DLD1 (cell line): ENCODE data around the gene BMP7.

Experiments used
- in situ Hi-C: cut with HindIII; loops from 2 replicates; pipeline ENCODE4 v1.10.0; 2017; ENCODE audit warnings: low sequenced_read_pairs

Gene BMP7

DNA sequence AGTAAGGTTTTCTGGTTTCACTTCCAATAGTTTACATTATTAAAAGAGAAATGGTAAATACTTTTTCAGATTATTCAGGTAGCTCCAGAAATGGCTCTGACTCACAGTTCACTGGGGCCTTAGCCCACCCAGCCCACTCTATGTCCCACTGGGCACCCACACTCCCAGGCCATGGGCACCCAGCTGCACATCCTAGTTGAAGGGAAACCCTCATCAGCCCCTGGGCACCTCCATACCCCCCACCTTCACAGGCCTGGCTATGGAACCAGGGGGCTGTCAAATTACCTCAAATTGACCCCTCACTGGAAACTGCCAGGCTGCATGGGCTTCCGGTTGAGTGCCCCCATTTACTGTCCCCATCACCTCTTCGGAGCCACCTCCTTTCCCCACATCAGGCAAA lies 51.5 kb downstream of the BMP7 start:
- in situ Hi-C loops, result no loop called here

DNA sequence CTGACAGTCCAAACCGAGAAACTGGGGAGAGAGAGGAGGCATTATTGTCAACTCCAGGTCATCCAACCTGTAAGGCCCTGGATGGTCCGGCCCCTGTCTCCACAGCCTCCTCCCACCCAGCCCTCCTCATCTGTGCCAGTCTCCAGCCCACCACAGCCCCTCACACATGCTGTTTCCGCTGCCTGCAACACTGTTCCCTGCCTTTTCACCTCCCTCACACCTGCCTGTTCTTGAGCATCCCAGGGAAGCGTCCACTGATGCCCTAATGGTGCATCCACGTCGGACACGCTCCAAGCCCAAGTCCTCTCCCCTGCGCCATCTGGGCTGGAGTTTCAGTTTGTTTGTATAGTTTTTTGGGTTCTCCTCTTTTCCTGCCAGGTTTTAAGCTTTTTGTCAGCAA lies 52.0 kb downstream of the BMP7 start:
- in situ Hi-C loops, result no loop called here

DNA sequence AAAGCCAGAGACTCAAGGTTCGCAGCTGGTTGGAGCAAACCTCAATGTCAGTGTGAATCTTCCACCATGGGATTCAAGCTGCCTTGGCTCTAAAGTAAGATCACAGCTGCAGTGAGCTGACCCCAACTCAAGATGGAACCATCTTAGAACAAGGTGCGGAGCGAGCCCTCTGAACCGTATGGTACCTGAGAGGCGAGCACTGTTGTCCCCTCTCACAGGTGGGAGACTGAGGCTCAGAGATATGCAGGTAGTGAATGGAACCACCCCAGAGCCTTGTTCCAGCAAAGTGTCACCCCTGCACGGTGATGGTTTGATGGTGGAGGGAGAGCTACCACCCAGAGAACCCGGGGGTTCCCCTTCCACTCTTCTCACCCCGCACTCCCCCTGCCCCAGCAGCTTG lies 52.5 kb downstream of the BMP7 start:
- in situ Hi-C loops, result no loop called here

DNA sequence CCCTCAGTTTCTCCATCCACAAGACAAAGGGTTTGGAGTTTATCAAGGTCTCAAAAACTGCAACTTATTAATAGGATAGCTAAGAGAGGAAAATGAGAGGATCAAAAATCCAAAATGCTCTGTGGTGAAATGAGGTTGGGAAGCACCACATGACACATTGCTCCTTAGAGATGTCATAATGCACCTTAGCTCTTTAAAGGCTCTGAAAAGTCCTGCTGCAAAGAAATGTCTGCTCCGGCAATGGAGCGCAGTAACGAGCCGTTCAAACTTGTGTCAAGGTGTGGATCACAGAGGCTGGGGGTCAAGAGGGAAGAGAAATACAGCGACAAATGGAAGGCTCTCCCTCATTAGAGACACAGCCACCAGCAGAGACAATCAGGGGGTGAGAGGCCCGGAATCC lies 53.1 kb downstream of the BMP7 start:
- in situ Hi-C loops, result no loop called here

DNA sequence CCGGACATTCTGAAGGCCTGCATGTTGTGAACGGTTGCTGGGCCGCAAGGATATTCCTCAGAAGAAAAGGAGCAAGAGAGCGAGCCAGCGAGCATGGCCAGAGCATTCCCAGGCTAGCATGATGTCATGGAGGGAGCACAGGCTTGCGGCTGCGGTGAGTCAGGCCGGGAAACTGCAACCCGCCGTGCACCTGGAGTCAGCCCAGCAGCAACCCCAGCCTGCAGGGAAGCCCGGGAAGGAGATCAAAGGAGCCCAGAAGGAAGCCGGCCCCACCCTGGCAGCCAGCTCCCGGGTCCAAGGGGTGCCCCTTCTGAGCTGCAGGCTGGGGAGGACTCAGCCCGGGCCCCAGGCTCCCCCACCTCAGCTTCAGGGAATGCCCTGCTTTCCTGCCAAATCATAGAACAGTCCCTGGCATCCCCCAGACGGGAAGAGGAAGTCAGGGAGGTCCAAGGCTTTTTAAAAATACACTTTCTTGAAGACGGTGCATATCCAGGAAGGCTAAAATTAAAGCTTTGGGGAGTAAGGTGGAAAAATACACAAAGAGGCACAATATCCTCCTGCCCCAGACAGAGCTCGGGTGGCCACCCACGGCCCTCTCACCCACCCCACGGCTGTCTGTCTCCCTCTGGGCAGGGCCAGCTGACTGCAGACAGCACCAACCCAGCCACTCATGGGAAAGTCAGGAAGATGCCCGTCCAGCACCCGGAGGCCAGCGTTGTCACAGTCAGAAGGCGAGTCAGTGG lies 53.7 kb downstream of the BMP7 start:
- in situ Hi-C loops, result no loop called here

DNA sequence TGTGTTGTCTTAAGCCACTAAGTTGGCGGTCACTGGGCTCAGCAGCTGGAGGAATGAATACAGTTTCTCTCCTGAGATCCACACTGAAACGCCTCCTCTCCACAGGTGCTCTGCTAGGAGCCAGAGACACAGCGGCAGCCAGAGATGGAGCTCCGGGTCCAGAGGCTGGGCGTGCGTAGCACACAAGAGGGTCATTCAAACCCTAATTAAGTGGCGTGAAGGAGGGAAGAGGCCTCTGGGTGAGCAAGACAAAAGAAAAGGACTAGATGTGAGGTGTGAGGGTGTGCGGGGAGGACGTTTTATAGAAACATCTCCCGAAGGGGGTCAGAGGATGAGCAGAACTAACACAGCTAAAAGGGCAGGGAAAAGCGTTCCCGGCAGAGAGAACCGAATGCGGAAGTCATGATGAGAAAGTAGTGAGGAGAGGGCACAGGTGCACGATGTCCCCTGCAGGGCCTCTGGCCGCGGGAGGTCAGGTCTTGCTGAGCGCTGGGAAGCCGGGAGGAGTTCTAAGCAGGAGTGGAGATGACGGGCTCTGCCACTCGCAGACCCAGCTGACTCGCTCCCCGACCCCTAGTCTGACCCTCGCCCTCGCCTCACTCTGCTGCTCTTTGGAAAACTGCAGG lies 54.4 kb downstream of the BMP7 start:
- in situ Hi-C loops, result no loop called here

DNA sequence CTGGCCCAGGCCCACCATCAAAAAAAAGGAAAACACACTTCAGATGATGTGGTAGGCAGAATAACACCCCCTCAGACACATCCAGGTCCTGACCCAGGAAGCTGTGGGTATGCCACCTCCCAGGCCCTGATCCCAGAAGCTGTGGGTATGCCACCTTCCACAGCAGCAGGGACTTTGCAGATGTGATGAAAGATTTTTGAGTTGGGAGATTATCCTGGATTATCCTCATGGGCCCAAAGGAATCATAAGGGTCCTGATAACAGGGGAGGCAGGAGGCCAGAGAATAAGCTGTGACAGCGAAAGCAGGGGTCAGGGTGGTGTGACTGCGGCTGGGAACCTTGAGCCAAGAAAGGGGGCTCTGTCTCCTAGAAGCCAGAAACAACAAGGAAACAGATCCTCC lies 55.0 kb downstream of the BMP7 start:
- in situ Hi-C loops, result no loop called here

DNA sequence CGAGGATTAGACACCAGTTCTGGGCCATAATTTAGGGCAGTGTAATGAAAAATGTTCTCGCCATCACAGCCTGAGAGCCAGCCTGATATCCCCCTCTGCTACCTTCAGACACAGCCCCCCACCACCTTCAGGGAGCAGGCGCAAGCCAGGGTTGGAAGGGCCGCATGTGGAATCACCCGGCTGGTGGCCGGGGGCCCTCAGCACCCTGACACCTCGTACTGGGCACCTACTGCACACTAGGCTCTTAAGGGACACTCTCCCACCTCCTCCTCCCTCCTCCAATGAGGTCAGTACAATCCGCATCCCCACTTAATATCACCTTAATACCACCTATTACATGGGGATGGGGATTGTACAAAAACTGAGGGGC lies 55.5 kb downstream of the BMP7 start:
- in situ Hi-C loops, result no loop called here

DNA sequence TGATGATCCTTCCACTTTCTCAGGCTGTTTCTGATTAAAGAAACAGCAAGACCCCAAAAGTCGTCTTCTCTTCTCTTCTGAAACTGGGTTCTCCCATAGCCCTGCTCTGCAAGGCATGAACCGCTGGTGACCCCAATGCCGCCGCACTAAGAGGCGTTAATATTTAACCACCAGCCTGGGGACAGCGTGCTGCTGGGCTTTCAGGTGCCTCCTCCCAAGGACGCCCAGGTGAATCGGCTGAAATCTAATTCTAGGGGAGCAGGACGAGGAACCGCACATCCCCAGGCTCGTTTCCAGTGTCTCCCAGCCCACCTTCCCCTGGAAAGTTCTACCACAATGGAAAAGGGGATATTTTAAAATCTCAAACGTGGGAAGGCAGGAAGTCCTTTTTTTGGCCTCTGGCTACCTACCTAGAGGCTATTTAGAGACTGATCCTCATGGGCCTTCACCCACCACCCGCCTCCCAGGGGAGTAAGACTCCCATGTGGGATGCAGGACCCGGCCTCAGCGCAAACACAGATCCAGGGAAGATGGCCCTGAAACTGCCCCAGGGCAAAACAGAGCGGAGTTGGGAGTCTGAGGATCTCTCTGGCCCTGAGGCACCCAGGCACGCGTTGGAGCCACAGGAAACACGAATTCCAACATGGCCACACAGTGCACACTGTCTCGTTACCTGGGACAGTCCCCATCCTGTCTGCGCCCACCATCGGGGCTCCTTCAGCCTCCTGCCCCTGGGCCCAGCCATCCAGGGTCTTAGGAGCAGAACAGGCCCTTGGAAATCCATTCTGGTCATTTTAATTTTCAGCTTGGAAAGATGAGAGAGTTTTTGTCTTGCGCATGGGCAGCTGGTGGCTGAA lies 56.2 kb downstream of the BMP7 start:
- in situ Hi-C loops, result no loop called here

DNA sequence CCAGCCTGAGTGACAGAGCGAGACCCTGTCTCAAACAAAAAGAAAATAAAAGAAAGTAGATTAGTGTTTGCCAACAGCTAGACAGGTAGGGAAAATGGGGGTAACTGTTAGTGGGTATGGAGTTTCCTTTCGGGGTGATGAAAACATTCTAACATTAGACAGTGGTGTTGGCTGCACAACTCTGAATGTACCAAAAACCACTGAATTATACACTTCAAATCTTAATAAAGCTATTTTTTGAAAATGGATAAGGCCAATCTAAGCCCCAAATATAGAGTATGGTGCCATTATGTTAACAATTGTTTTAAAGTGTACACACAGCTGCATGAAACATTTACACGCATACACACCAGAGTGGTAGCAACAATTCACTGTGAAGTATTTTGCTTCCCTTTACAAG lies 57.0 kb downstream of the BMP7 start:
- in situ Hi-C loops, result no loop called here

DNA sequence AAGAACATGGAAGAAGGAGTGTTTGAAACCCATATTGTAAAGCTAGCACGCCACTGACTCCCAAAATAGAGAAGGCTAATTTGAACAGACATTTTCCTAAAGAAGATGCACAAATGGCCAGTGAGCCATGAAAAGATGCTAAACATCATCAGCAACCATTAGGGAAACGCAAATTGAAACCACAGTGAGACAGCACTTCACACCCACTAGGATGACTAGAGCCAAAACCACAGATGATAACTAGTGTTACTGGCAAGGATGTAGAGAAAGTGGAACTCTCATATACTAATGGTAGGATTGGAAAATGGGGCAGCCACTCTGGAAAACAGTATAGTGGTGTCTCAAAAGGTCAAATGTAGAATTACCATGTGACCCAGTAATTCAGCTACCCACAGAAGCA lies 58.2 kb downstream of the BMP7 start:
- in situ Hi-C loops, result no loop called here

DNA sequence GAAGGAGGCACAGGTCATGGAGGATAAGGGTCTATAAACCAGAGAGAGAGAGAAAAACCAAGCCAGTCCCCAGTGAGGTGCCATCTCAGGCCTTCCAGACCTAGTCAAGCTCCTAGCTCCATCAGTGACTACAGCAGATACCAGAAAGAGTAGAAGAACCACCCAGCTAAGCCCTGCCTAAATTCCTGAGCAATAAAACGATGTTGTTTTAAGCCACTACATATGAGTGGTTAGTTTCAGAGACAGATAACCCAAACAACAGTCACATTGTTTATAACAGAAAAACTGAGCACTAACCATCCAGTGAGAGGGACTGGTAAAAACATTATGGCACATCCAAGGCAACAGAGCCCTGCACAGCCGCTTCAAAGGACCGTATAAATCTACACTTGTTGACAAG lies 59.2 kb downstream of the BMP7 start:
- in situ Hi-C loops, result no loop called here

DNA sequence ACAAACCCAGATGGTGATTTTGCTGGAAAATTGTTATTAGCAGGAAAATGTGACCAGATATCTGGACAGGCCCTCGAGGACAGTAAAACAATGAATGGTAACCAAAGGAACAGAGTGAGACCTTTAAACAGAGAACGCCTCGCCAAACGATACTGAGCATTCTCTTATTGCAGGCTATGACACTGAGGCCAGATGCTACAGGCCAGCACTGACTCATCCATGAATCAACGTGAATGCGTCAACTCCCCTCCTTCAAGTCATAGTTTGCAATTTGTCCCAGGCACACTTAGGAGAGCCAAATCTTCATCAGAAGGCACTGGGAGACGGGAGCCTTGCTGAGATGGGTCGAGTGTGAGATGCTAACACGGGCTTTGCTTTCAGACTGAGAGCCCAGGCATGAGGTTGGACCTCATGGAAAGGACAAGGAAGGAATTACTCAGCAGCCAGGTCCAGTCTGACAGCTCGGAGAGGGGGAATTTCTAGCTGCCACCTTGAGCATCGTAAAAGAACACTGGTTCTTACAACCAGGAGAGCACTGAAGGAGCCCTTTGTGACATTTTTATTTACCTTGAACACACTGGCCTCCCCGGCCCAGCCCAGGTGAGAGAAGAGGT lies 60.7 kb downstream of the BMP7 start:
- in situ Hi-C loops, result no loop called here

DNA sequence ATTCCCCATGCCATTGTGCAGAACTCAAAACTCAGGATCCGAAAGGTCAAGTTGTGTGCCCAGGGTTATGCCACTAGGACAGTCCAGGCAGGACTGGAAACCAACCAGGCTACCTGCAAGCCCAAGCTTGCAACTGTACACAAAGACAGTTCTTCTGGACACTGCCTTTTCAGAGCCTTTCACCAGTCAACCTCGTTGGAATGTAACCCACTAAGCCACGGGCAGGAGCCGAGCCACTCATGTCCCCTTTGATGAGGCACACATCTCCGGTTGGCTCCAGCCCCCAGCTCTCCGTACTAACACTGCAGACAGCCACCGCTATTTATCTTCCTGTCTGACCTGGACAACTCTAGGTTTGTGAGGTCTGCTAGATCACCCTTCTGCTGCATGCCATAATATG lies 62.5 kb downstream of the BMP7 start:
- in situ Hi-C loops, result no loop called here

DNA sequence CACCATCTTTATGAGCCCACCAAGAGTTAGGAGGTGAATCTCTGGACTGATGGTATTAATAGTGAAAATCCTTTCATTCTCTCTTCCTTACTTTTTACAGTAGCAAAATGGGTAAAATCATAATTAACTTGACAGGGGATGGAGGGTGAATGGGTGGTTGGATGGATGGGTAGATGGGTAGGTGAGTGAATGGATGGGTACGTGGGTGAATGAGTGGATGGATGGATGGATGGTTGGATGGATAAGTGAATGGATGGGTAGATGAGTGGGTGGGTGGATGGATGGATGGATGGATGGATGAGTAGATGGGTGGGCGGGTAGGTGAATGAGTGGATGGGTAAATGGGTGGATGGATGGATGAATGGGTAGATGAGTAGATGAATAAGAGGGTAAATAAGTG lies 63.2 kb downstream of the BMP7 start:
- in situ Hi-C loops, result no loop called here

DNA sequence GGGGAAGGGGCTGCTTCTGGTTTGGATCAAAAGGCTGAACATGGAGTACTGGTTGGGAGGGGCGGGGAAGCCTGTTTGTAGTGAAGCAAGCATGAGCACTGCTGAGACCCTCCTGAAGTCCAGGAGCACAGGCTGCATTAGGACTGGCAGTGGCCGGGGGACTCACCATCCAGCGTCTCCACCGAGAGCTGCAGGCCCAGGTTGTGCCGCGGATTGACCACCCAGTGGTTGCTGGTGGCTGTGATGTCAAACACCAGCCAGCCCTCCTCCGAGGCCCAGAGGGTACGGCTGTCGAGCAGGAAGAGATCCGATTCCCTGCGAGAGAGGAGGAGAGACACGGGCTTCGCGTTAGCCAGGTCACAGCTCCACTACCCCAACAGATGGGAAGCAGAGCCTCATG lies 64.1 kb downstream of the BMP7 start:
- in situ Hi-C loops, result no loop called here

DNA sequence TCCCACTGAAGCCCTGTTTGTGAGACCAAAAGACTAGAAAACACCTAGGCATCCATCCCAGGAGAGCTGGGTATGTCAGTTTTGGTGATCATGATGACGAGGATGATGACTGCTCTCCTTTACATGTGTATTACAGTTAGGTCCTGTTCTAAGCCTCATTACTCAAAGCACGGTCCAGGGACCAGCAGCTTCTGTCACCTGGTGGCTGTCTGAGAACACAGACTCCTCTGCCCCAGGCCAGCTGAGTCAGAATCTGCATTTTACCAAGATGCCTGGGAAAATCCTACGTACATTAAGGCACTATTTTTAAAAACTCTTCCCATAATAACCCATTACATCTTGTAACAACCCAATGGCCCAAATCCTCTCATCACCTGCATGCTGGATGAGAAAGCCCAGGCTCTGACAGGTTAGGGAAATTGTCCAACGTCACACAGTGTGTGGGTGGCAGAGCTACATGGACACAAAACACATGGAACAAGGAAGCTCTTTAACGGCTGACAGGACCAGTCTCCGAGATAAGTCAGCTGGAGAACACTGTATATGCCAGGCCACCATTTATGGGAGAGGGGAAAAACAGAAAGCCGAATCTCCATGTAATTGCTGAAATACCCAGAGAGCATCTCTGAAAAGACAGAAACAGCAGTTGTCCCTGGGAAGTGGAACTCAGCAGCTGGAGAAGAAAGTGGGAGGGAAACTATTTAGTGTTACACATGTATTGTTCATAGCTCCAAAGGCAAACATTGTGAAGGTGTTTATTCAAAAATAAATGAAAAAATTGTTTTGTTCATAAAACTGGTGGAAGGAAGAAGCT lies 65.4 kb downstream of the BMP7 start:
- in situ Hi-C loops, result no loop called here

DNA sequence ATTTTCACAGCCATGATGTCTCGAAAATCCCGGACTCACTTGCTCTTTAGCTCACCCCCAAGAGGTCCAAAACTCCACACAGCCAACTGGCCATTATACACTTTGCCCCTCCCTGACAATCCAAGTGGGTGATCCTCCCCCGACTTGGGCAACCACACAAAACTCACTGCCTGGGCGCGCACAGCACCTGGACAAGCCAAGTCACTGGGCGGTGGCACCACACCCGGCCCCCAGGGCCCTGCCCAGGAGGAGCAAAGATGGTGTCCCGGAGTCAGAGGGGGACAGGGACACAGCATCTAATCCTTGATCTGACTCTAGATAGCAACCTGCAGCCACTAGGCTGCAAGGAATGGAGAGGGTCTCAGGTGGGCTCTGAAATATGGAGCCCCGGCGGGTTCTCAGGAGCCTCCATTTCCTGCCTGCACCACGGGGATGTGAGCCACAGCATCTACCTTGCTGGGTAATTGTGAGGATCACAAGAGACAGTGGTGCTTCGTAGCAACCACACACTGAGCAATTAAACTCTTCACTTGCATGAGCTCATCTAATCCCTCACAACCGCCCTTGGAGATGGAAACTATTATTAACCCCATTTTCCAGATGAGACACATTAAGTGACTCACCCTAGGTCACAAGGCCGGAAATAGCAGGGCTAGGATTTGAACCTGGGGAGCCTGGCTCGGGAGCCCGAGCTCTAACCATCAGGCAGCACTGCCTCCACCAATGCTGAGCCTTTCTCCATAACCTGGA lies 66.6 kb downstream of the BMP7 start:
- in situ Hi-C loops, result no loop called here

DNA sequence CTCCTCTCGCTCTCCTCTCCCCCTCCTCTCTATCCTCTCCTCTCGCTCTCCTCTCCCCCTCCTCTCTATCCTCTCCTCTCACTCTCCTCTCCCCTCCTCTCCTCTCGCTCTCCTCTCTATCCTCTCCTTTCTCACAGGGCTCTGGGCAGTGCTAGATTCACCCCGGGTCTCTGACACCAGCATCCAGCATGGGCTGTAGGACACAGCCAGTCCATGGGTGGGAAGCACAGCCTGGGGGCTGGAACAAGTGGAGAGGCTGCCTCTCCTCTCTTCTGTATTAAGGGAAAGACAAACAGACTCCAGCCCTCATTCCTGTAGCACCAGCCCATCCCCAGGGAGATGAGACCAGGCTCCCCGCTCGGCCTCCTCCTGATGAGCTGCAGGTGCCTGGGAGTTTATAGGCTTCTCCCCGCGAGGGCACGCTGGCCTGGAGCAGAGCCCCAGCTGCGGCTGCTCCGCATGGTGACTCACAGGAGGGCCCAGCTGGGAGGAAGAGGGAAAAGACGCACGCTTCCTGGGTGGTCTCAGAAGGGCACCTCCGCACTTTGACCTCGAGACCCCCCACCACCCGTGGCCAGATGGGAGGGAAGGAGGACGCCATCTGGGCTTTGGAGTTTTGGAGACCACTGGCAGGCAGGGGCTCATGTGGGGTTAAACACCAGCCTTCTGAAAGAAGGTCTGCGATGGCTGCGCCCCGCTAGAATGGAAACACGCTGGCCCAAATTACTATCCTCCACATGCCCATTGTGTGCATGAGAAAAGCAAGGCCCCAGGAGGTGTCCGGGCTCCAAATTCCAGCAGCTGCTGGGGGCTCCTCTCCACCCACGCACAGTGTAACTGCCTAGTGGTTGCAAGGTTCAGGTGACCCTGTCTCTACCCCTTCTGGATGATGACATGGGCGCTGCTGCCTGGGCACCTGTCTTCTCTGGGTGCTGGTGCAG lies 68.0 kb downstream of the BMP7 start:
- in situ Hi-C loops, result no loop called here
